SHP77 (cell line): Measurements from ENCODE around the gene PDCD11.

ENCODE experiments used
- DNase-seq, 2 experiments: peaks; one replicate each; lab custom pipeline; 2025; lab: John Stamatoyannopoulos, UW

The PDCD11 gene

GRCh38 chr10:103451091-103451813 lies 54.8 kb downstream of the PDCD11 start:
- peak in 1 of 2 experiments; percentile 17 for DNase-seq

GRCh38 chr10:103451831-103452505 lies 55.5 kb downstream of the PDCD11 start, which contains the start of gene CALHM2:
Gene CALHM2 (minus strand): TSS chr10:103452370. CDS start chr10:103449941, 2,429 bp downstream.
- peak; percentile 14 to 60 for DNase-seq

- no peak for DNase-seq
Measured at GRCh38 chr10:103452506-103453230, 56.2 kb downstream of the PDCD11 start.

- no peak for DNase-seq
Measured at GRCh38 chr10:103454026-103454425, 57.6 kb downstream of the PDCD11 start.

- DNase-seq: no peak
Measured at GRCh38 chr10:103455235-103455634, 58.8 kb downstream of the PDCD11 start.

GRCh38 chr10:103456074-103456660 lies 59.7 kb downstream of the PDCD11 start:
- DNase-seq: no peak

- DNase-seq: no peak
Measured at GRCh38 chr10:103457176-103457712, 60.8 kb downstream of the PDCD11 start.

- no peak for DNase-seq
Measured at GRCh38 chr10:103457896-103458583, 61.6 kb downstream of the PDCD11 start.

- peak; percentile 83 to 86 for DNase-seq
Measured at GRCh38 chr10:103458720-103459119, 62.3 kb downstream of the PDCD11 start, which contains the start of gene CALHM1. Gene CALHM1 (minus strand): TSS chr10:103458900. CDS start chr10:103458751, 149 bp downstream.

GRCh38 chr10:103459615-103460014 lies 63.2 kb downstream of the PDCD11 start:
- DNase-seq: no peak

- DNase-seq: no peak
Measured at GRCh38 chr10:103463499-103463898, 67.1 kb downstream of the PDCD11 start.

- no peak for DNase-seq
Measured at GRCh38 chr10:103465411-103466179, 69.2 kb downstream of the PDCD11 start.

- no peak for DNase-seq
Measured at GRCh38 chr10:103466734-103467133, 70.3 kb downstream of the PDCD11 start.

- DNase-seq: no peak
Measured at GRCh38 chr10:103467406-103467805, 71.0 kb downstream of the PDCD11 start.

GRCh38 chr10:103469201-103469600 lies 72.8 kb downstream of the PDCD11 start:
- no peak for DNase-seq

- DNase-seq: no peak
Measured at GRCh38 chr10:103470761-103471653, 74.6 kb downstream of the PDCD11 start.

GRCh38 chr10:103472005-103472404 lies 75.6 kb downstream of the PDCD11 start:
- no peak for DNase-seq

GRCh38 chr10:103473261-103473671 lies 76.8 kb downstream of the PDCD11 start:
- no peak for DNase-seq

- DNase-seq: no peak
Measured at GRCh38 chr10:103474077-103474476, 77.7 kb downstream of the PDCD11 start.
